ENCODE measurements around the gene RPS27L.
"Not testable (repeated sequence)": the region's sequence is repeated elsewhere in the genome, so short reads cannot be mapped to it uniquely, and the experiment has no call there.

- not testable (repeated sequence) for TF ChIP-seq CTCF (conservative IDR thresholded peaks at IDR 0.05 in 1 of 2, IDR thresholded peaks at IDR 0.05 in 1 of 2; ENCODE audit: low read depth in 1 of 2, low read length in 2 of 2); EZH2 (IDR thresholded peaks at IDR 0.05; ENCODE audit: low read length, missing control alignments)
These were observed 58.4 kb downstream of the RPS27L start for GRCh38 chr15:63098901-63099300.
